Transverse colon (tissue), 4 donors: ENCODE results near the gene NEURL1B. TPM values are rescaled to one million over a fixed set of nuclear protein-coding genes. Genes with fewer than 3 reads are reported as not detected.
"Not testable (repeated sequence)": the region's sequence is repeated elsewhere in the genome, so short reads cannot be mapped to it uniquely, and the experiment has no call there.

ENCODE experiments used
- DNase-seq: peaks from one replicate; pipeline ENCODE4 v3.0.0-alpha.2; 2019
- H3K27ac ChIP-seq, 4 donors: fragments of 200-600 bp; sonication (generic); 2 replicates each; pipeline ENCODE4 v1.5.1; 2016 to 2018; ENCODE audit warnings: inconsistent platforms in 4 of 4
- H3K27me3 ChIP-seq: fragments of 200-600 bp; sonication (generic); 2 replicates; pipeline ENCODE4 v1.5.1; 2017; ENCODE audit warnings: inconsistent platforms
- H3K36me3 ChIP-seq, 4 donors: fragments of 200-600 bp; sonication (generic); 2 replicates each; pipeline ENCODE4 v1.5.1; 2017 to 2019; ENCODE audit warnings: inconsistent platforms in 4 of 4
- H3K4me1 ChIP-seq, 4 donors: fragments of 200-600 bp; sonication (generic); 2 replicates each; pipeline ENCODE4 v1.5.1; 2017 to 2020; ENCODE audit warnings: inconsistent platforms in 4 of 4
- H3K4me3 ChIP-seq, 4 donors: fragments of 200-600 bp; sonication (generic); 1 replicate in 1 of 4; 2 replicates in 3 of 4; pipeline versions ENCODE4 v1.5.1 to v1.6.1; 2017 to 2019; ENCODE audit warnings: inconsistent platforms in 4 of 4
- H3K9me3 ChIP-seq, 2 donors: fragments of 200-600 bp; sonication (generic); 2 replicates each; pipeline ENCODE4 v1.5.1; 2017 to 2019; ENCODE audit warnings: inconsistent platforms in 2 of 2
- EP300 ChIP-seq: sonication (generic); formaldehyde crosslinking; IDR thresholded peaks from one replicate; pipeline ENCODE4 v1.6.1; 2017; ENCODE audit warnings: antibody characterized with exemption, low read depth
- POLR2A ChIP-seq: fragments of 450-650 bp; IDR thresholded peaks from one replicate; pipeline ENCODE4 v1.6.1; 2016; ENCODE audit warnings: antibody characterized with exemption, mild to moderate bottlenecking, moderate library complexity
- POLR2AphosphoS5 ChIP-seq, 3 donors: sonication (generic); formaldehyde crosslinking; IDR thresholded peaks; one replicate each; pipeline ENCODE4 v1.6.1; 2016; ENCODE audit warnings: antibody characterized with exemption in 3 of 3
- WGBS, 2 donors: methylation state at CpG; one replicate each; pipeline ENCODE4 v1.1.5; 2018; ENCODE audit warnings: low coverage in 1 of 2; 5-methylcytosine and 5-hydroxymethylcytosine counted together
- in situ Hi-C, 4 donors: fragments of 200-750 bp; cut with MboI; loops; one replicate each; pipeline versions ENCODE4 v1.15.0 to v1.15.1; 2017; ENCODE audit warnings: low sequenced_read_pairs in 3 of 4, low pct_ligation_motif_present in 1 of 4, low pct_unique_long_range_greater_than_20kb in 1 of 4
- intact Hi-C: fragments of 100-400 bp; cut with DNase I; formaldehyde crosslinking; loops from one replicate; pipeline ENCODE4 v1.15.1; 2023; ENCODE audit warnings: low total_unique reads
- total RNA-seq, 4 donors: library from RNA; depleted of rRNA; stranded (reverse); fragments of >200 nt; gene quantifications; one replicate each; pipeline ENCODE4 v1.1.0, GENCODE V29; 2016
- TF ChIP-seq, protein P1 (sequence below), 5 experiments: fragments of 200-600 bp in 3 of 5; fragments of 450-650 bp in 2 of 5; sonication (generic) in 3 of 5; IDR thresholded peaks; 1 replicate in 2 of 5; 2 replicates in 3 of 5; pipeline ENCODE4 v1.5.1; 2016 to 2017; ENCODE audit warnings: antibody characterized with exemption in 5 of 5, inconsistent platforms in 3 of 5, mild to moderate bottlenecking in 2 of 5, moderate library complexity in 1 of 5

The NEURL1B gene
- total RNA-seq, 4 donors from 2014 or later = 74.6 to 168 (median 94.5) TPM

DNA sequence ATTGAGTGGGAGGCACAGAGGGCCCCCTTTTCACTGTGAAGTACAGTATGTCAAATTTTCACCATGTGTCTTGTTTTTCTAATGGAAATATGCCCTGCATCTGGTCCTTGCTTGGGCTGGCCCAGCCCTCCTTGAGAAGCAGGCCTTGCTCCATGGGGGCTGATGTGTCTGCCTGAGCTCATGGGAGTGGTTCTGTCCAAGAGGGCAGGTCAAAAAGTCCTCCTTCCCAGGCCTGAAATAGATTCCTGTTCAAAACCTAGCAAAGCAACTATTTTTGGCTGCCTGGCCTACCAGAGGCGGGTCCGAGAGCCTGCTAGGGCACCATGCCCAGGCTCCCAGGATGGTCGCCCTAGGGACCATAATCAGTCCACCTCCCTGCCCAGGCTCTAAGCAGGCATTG, 40.5 kb upstream of the NEURL1B start:
- no peak for TF ChIP-seq POLR2A
- TF ChIP-seq POLR2AphosphoS5 (IDR thresholded peaks at IDR 0.05) = no peak
- TF ChIP-seq EP300 = no peak
- TF ChIP-seq, protein P1, sequence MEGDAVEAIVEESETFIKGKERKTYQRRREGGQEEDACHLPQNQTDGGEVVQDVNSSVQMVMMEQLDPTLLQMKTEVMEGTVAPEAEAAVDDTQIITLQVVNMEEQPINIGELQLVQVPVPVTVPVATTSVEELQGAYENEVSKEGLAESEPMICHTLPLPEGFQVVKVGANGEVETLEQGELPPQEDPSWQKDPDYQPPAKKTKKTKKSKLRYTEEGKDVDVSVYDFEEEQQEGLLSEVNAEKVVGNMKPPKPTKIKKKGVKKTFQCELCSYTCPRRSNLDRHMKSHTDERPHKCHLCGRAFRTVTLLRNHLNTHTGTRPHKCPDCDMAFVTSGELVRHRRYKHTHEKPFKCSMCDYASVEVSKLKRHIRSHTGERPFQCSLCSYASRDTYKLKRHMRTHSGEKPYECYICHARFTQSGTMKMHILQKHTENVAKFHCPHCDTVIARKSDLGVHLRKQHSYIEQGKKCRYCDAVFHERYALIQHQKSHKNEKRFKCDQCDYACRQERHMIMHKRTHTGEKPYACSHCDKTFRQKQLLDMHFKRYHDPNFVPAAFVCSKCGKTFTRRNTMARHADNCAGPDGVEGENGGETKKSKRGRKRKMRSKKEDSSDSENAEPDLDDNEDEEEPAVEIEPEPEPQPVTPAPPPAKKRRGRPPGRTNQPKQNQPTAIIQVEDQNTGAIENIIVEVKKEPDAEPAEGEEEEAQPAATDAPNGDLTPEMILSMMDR (IDR thresholded peaks at IDR 0.05) = no peak
- intact Hi-C loops = no loop called here
- in situ Hi-C loops = no loop called here
- no peaks in the 10 kb centered on the region for H3K36me3 ChIP-seq
- no peaks in the 10 kb centered on the region for H3K9me3 ChIP-seq
- 85% methylated on average over 3 of the region's 3 CpGs; no CpG with 5 or more reads in 1 of the 2 donors for WGBS, 2 donors
- H3K27ac ChIP-seq = no peak overlapping the region
- no peak for DNase-seq
- H3K27me3 ChIP-seq = no peaks in the 10 kb centered on the region
- peaks cover 4 to 13% (median 10%) of the 10 kb centered on the region in 4 donors for H3K4me1 ChIP-seq
- no peak overlapping the region for H3K4me3 ChIP-seq

DNA sequence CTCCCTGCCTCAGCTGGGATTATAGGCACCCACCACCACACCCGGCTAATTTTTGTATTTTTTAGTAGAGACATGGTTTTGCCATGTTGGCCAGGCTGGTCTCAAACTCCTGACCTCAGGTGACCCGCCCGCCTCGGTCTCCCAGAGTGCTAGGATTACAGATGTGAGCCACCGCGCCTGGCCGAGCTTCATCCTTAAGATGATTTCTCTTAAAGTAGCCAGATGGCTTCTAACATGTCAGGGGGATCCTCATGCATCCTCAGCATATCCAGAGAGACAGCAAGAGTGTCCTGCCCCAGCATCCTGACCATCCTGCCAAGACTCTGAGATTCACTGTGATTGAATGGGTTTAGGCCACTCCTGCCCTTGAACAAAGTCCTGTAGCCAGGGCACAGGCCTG, 39.5 kb upstream of the NEURL1B start:
- intact Hi-C loops, DNase-seq, H3K4me3 ChIP-seq, H3K36me3 ChIP-seq, H3K27me3 ChIP-seq, in situ Hi-C loops, H3K9me3 ChIP-seq: not testable (repeated sequence)
- WGBS, 2 donors = 83 to 86% methylated on average over 6 to 7 of the region's 7 CpGs
- Histone ChIP-seq H3K4me1 (peaks cover 4 to 12% (median 8%) of the 10 kb centered on the region in 4 donors), H3K27ac (peak overlapping the region; percentile 73 to 87 (median 83))

DNA sequence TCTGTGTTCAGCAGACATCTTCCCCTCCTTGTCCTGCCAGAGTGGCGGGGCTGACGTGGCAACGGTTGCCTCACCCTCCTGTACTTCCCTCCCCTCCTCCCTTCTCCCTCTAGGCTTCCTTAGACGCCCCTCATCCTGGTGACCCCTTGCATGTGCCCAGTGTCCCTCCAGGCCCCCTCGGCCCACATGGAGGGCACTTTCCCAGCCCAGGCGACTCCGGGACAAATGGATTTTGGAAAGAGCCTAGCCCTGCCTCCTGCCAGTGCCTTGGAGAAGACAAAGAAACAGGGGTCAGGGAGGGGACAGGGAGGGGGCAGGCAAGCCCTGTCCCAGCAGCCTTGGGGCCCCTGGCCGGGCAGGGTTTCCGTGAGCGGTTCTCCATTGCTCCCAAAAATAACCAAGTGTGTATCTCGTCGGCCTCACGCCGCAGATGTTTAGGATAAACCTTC, 38.3 kb upstream of the NEURL1B start:
- WGBS, 2 donors = 60 to 64% methylated on average over 1 to 14 of the region's 14 CpGs
- H3K27ac ChIP-seq = peak overlapping the region; percentile 73 to 87 (median 83)
- intact Hi-C loops = no loop called here
- no peaks in the 10 kb centered on the region for H3K36me3 ChIP-seq
- peaks cover 4 to 12% (median 8%) of the 10 kb centered on the region in 4 donors for H3K4me1 ChIP-seq
- TF ChIP-seq POLR2A (no peak), EP300 (no peak), POLR2AphosphoS5 (IDR thresholded peaks at IDR 0.05) (no peak)
- TF ChIP-seq, protein P1 (IDR thresholded peaks at IDR 0.05) = no peak
- H3K27me3 ChIP-seq = no peaks in the 10 kb centered on the region
- no peak for DNase-seq
- in situ Hi-C loops = no loop called here
- H3K9me3 ChIP-seq = no peaks in the 10 kb centered on the region
- H3K4me3 ChIP-seq = no peak overlapping the region

DNA sequence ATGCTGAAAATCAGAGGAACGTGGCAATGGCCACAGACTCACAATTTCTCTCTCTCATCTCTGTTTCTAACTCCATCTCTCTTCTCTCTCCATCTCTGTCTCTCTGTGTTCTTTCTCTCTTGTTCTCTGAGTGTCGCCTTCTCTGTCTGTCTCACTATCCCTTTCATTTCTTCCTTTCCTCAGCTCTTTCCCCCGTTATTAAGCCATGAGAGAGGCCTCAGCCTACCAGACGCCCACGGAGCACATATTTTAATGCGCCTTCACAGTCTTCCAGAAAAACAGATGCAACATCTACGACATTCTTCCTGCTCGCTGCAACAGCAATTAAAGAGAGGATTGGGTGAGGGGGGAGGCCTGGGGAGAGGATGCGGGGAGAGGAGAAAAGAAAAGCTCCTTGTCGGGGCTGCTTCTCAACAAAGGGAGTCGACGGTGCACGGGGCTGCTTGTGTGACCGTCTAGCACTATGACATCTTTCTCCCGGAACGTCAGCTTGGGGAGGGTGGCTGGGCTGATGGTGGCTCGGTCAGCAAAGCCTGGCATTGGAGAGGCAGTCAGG, 37.7 kb upstream of the NEURL1B start:
- no peaks in the 10 kb centered on the region for H3K9me3 ChIP-seq
- in situ Hi-C loops = no loop called here
- H3K27me3 ChIP-seq = no peaks in the 10 kb centered on the region
- WGBS, 2 donors = 52 to 68% methylated on average over 15 to 17 of the region's 17 CpGs
- H3K27ac ChIP-seq = peak overlapping the region; percentile 73 to 87 (median 83)
- no peak overlapping the region for H3K4me3 ChIP-seq
- no peak for TF ChIP-seq POLR2A
- TF ChIP-seq POLR2AphosphoS5 (IDR thresholded peaks at IDR 0.05) = no peak
- TF ChIP-seq, protein P1 (IDR thresholded peaks at IDR 0.05) = no peak
- no peak for TF ChIP-seq EP300
- no peaks in the 10 kb centered on the region for H3K36me3 ChIP-seq
- DNase-seq = no peak
- intact Hi-C loops = no loop called here
- peaks cover 4 to 12% (median 8%) of the 10 kb centered on the region in 4 donors for H3K4me1 ChIP-seq

DNA sequence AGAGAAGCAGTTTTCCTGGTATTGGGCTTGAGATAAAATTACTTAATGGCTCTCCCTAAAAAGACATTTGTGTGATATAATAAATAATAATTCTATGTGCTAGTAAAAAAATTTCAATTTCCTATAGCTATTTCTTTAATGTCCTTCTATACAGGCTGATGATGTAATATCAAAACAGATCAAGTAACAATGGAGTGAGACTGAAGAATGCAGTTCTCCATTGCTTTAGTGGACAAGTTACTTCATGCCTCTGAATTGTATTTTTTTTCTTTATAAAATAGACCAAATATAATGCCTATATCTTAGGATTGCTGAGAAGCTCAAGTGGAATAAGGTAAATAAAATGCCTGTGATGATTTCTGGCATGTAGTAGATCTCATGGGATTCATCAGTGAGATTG, 35.6 kb upstream of the NEURL1B start:
- Histone ChIP-seq H3K36me3 (no peaks in the 10 kb centered on the region), H3K27ac (no peak overlapping the region), H3K4me1 (peaks cover 4 to 12% (median 8%) of the 10 kb centered on the region in 4 donors), H3K9me3 (no peaks in the 10 kb centered on the region), H3K27me3 (no peaks in the 10 kb centered on the region), H3K4me3 (no peak overlapping the region)
- intact Hi-C loops (no loop called here), in situ Hi-C loops (no loop called here)
- DNase-seq = no peak
- TF ChIP-seq, protein P1 (IDR thresholded peaks at IDR 0.05) = no peak
- TF ChIP-seq POLR2A (no peak), EP300 (no peak), POLR2AphosphoS5 (IDR thresholded peaks at IDR 0.05) (no peak)
